Measurements from ENCODE around the gene HOXB13.

GRCh38 chr17:48732688-48733629 is 4.4 kb upstream of the HOXB13 start:
- TF ChIP-seq POLR2AphosphoS5 (IDR thresholded peaks at IDR 0.05; ENCODE audit: low read depth, low read length) (no peak), CTCF (IDR thresholded peaks at IDR 0.05) (no peak), FOSL2 (IDR thresholded peaks at IDR 0.05; ENCODE audit: borderline replicate concordance, low read depth) (no peak), USF2 (IDR thresholded peaks at IDR 0.05; ENCODE audit: borderline replicate concordance, low read depth, low read length) (no peak), REST (IDR thresholded peaks at IDR 0.05; ENCODE audit: low read depth, low read length) (no peak), FOXJ3 (CRISPR knock-in tag; IDR thresholded peaks at IDR 0.05) (no peak)

Measured in SK-N-SH (cell line).